ENCODE measurements around the gene MORF4L2.

Gene MORF4L2

DNA sequence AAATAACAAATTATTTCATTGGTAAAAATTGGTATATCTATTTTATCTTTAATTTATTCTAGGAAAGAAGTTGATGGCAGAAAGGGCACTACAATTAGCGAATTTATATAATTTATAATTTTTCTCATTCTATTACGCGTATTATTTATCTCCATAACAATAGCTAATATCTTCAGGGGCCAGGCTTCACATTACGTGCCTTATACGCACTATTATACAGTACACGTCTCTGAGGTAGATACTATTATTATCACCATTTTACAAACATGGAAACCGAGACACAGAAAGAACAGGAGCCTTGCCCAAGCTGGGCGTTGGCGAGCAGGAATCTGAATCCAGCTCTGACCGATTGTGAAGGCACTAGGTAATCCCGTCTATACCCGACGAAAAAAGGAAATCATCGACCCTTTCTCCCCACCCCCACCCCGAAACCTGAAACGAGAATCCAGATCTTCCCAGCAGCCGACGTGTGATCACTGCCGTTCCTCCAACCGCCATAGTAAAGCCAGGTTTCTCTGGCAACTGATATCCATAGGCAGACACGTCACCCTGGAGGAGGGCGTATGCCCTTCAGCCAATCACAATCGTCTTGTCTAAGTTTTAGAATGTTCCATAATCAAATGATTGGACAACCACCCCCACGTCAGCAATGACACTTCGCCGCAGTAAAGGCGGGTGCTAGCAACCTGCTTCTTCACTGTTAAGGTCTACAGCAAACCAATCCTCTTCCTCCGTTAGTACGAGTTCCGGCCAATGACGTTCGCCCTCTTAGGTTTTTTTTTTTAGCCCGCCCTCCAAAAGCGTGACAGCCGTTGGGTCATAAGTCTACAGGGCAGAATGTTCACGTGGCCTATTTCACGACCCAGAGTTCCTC is at the start of gene MORF4L2:
MORF4L2 (minus strand) TSS at position 501 of the 874 bp plus-strand sequence. CDS start 9,672 bp downstream, outside the sequence.
- DNase-seq (ENCODE audit: low read depth) = peak; percentile 69

DNA sequence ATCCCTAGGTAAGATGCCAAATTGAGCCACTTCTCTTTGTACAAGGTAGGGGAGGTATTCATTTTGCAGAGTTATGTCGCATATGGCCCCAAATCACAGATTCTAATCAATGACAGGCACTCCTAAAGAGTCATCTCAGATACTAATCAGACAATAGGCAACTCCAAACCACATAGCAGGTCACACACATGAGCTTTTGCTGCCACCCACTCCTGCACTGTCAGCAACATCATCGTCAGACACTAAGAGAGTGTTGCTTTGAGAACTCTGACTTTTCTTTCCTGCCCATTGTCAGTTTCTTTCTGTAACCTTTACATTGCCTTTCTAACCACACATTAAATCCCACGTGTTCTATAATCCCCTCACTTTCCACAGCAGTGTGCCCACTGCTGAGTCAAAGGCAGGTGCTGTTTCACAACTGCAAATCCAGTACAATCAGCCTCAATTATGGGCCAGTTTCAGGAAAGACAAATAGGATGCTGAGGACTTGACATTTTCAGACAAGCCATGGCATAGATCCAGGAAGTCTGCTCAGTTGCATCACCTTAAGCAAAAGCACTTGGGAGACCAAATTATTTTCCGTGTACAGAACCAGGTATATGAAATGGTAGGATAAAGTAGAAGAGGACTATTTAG is 47.7 kb upstream of the MORF4L2 start:
- DNase-seq (ENCODE audit: low read depth) = no peak

- no peak for DNase-seq (ENCODE audit: low read depth)
Measured at GRCh38 chrX:103733017-103733416, 46.5 kb upstream of the MORF4L2 start.

- no peak for DNase-seq (ENCODE audit: low read depth)
Measured at GRCh38 chrX:103730796-103731493, 44.4 kb upstream of the MORF4L2 start.

DNA sequence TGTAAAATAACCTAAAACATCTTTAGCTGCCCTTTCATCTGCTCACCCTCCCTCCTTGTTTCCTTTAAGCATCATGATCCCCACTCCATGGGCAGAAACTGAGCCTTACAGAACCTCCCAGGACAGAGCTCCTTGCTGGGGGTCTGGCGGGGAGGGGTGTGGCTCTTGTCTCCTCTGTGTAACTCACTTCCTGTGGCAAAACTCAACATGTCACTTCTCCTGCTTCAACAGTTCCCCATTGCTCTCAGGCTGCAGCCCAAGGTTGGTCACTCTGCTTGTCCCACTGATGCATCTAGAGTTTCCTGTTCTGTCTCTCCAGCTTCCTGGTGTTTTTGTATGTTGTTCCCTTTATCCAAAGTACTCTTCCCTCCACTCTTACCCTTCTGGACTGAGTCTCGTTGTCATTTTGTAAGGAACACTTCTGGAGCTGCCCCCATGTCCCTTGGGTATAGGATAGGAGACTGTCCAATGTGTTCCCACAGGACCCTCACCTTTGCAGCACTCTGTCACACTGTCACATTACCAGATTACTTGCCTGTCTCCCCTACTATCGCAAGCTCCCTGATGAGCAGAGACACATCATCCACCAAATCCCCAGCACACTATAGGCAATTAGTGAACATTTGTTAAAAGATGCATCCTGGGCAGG is 43.8 kb upstream of the MORF4L2 start:
- no peak for DNase-seq (ENCODE audit: low read depth)

- no peak for DNase-seq (ENCODE audit: low read depth)
Measured at GRCh38 chrX:103729015-103729414, 42.5 kb upstream of the MORF4L2 start.

GRCh38 chrX:103727115-103727514 is 40.6 kb upstream of the MORF4L2 start:
- DNase-seq (ENCODE audit: low read depth) = no peak

DNA sequence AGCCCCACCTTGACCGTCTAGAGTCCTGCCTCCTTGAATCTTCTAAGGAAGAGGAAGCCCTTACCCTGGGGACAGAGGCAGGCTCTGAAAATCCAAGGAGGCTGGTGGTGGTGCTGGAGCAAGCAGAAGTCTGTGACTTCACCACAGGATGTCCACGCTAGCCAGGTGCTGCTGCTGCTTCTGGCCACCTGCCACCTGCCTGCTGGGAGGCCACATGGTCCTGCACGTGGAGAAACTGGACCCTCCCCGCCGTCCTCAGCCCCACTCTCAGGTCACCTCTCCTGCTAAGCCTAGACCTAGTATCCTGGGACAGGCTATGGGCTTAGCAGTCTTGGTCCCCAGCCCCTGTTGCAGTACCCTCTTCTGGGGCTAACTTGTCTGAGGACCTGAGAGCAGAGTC is 40.0 kb upstream of the MORF4L2 start:
- no peak for DNase-seq (ENCODE audit: low read depth)

DNA sequence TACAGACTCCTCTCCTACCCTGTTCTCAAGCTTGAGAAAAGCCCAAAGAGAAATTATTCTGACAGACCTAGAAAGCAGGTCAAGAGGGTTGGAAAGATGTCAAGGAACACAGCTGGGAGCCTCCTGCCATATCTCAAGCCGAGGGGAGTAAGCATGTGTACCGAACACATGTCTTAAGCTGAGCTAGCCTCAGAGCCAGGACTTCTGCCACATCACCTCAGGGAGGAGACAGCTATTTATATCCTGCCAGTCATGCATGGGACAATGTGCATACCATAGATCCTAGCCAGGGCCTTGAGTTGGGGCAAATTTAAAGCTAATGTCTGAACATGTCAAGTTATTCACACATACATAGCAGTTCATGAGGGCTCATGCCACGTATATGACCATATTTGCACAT is 36.0 kb upstream of the MORF4L2 start:
- DNase-seq (ENCODE audit: low read depth) = no peak

DNA sequence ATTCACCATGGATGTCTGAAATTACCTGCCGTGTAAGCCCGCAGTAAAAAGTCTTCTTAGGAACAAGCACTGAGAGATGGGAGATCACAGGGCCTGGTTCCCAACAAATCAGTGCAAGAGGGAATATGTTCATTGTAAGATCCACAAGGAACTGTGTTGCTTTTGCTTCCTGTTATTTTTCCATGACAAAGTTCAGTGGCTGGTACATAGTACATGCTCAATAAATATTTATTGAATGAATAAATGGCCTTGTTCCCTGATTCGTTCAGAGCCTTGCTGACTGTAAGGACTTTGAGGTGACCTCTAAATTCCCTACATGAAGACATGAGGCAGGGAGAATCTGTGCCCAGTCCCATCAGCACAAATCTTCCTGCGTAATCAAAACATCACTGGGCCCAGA is 31.6 kb upstream of the MORF4L2 start:
- DNase-seq (ENCODE audit: low read depth) = no peak

- DNase-seq (ENCODE audit: low read depth) = no peak
Measured at GRCh38 chrX:103716962-103717361, 30.5 kb upstream of the MORF4L2 start.

- DNase-seq (ENCODE audit: low read depth) = no peak
Measured at GRCh38 chrX:103710609-103711008, 24.1 kb upstream of the MORF4L2 start, which contains the start of gene TMEM31. TMEM31 (plus strand) TSS chrX:103710909; CDS start chrX:103712259, 1,350 bp downstream.

GRCh38 chrX:103704863-103705262 is 18.4 kb upstream of the MORF4L2 start:
- no peak for DNase-seq (ENCODE audit: low read depth)

GRCh38 chrX:103699243-103699642 is 12.7 kb upstream of the MORF4L2 start:
- no peak for DNase-seq (ENCODE audit: low read depth)

DNA sequence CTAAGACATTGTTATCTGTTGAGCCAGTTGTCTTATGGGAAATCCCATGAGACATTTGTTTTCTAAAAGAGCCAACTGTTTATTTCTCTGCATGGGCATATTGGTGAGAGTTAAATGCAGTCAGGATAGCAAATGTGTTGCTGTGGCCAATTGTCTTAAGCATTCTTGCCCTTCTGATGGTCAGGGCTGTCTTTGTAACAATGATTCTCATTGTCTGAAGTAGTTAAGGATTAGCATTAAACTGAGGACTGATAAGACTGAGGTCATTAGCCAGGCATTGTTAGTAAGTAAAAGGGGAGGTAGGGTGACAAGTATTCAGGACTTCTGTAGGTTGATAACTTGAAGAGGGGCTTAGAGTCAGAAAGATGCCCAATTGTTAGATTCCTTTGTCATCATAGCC is 11.2 kb upstream of the MORF4L2 start:
- no peak for DNase-seq (ENCODE audit: low read depth)

GRCh38 chrX:103691059-103691458 is 4.6 kb upstream of the MORF4L2 start:
- no peak for DNase-seq (ENCODE audit: low read depth)

GRCh38 chrX:103688946-103689345 is 2.4 kb upstream of the MORF4L2 start:
- no peak for DNase-seq (ENCODE audit: low read depth)

DNA sequence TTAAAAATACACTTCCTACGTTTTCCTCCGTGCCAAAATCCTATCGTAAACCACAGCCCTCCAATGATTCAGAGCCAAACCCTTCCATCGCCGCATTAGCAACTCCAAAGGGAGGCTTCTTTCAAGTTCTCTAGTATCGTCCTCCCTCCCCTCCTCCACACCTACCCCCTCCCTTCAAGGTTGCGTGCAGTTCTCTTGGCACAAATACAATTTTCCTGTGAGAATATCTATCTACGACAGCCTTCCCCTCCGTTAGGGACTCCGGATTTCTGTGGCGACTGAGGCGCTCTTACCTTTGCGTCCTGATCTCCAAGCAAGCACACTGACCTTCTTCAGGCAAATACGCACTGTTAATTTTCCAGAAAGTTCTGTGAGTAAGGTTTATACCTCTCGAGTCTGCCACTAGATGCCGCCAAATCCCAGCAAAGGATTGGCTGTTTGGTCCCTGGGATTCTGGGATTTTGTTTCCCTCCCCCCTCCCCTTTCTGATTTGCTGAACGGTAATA is 1.2 kb upstream of the MORF4L2 start:
- peak; percentile 11 for DNase-seq (ENCODE audit: low read depth)

DNA sequence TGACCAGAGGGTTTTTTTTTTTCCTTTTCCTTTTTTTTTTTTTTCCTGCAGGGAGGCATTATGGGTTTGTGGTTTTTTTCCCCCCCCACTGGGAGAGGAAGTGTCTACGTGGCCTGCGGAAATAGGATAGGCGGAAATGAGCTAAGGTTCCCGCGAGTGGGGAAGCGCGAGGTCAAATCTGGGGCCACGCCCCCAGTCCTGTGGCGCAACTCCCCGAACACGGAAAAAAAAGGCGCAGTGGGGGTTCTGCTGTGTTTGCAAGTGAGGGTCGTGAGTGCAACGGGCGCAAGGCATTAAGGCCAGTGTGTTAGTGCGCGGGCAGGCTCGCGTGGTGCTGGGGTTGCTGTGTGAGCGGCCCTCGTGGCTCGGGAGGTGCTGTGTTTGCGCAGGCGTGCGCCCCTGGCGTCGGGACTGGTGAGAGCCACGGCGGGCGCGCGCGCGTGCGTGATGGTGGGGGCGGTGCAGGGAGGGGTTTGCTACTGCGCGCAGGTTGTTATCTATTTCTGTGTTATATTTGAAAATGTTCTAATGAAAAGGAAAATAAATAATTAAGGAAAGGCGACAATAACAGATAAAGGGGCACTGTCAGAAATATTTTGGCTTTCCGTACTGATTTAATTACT is 685 bp upstream of the MORF4L2 start:
- peak; percentile 70 for DNase-seq (ENCODE audit: low read depth)

DNA sequence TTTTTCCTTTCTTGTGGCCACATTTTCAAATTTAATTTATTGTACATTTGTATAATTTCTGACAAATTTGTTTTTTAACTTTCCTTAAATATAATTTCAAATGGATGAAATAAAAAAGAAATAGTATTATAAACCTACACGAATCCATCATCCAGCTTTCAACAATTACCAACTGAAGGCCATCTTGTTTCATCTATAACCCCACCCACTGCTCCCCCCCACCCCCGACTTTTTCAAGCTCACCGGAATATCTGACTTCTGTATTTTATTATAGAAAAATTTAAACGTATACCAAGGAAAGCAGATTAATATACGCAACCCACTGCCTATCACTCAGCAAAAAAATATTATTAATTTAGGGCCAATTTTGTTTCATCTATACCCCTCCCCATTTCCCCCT is 1.1 kb downstream of the MORF4L2 start:
- no peak for DNase-seq (ENCODE audit: low read depth)

GRCh38 chrX:103681443-103681842 is 5.1 kb downstream of the MORF4L2 start:
- DNase-seq (ENCODE audit: low read depth) = no peak
